Prostate gland (tissue), 2 donors: ENCODE data around the gene UBL7. TPM values are rescaled to one million over a fixed set of nuclear protein-coding genes. Genes with fewer than 3 reads are reported as not detected.

Experiments
- DNase-seq: peaks from one replicate; pipeline ENCODE4 v3.0.0-alpha.2; 2019; ENCODE audit warnings: low spot score
- H3K27ac ChIP-seq, 2 donors: fragments of 200-600 bp; sonication (generic); 2 replicates each; pipeline ENCODE4 v1.5.1; 2017 to 2019
- H3K27me3 ChIP-seq: fragments of 200-600 bp; sonication (generic); replicated peaks from 2 replicates; pipeline ENCODE4 v1.5.1; 2019; ENCODE audit not compliant: insufficient read depth
- H3K36me3 ChIP-seq, 2 donors: fragments of 200-600 bp; sonication (generic); 1 replicate in 1 of 2; 2 replicates in 1 of 2; pipeline versions ENCODE4 v1.5.1 to v1.8.1; 2017 to 2019
- H3K4me1 ChIP-seq: fragments of 200-600 bp; sonication (generic); replicated peaks from 2 replicates; pipeline ENCODE4 v1.5.1; 2019
- H3K4me3 ChIP-seq, 2 donors: fragments of 200-600 bp; sonication (generic); 2 replicates each; pipeline ENCODE4 v1.5.1; 2017 to 2019
- H3K9me3 ChIP-seq: fragments of 200-600 bp; sonication (generic); 2 replicates; pipeline ENCODE4 v1.5.1; 2017
- CTCF ChIP-seq, 4 experiments: fragments of 200-600 bp in 2 of 4; fragments of 450-650 bp in 2 of 4; sonication (generic) in 2 of 4; IDR thresholded peaks; 1 replicate in 3 of 4; 2 replicates in 1 of 4; pipeline ENCODE4 v1.5.1; 2016 to 2019; ENCODE audit warnings: antibody characterized with exemption in 4 of 4, mild to moderate bottlenecking in 2 of 4, moderate library complexity in 2 of 4
- POLR2A ChIP-seq: fragments of 450-650 bp; IDR thresholded peaks from one replicate; pipeline ENCODE4 v1.6.1; 2016; ENCODE audit warnings: antibody characterized with exemption, mild to moderate bottlenecking
- POLR2AphosphoS5 ChIP-seq: sonication (generic); formaldehyde crosslinking; IDR thresholded peaks from one replicate; pipeline ENCODE4 v1.6.1; 2017; ENCODE audit warnings: antibody characterized with exemption
- WGBS: methylation state at CpG from one replicate; pipeline ENCODE4 v1.1.5; 2018; 5-methylcytosine and 5-hydroxymethylcytosine counted together
- intact Hi-C: fragments of 100-400 bp; cut with DNase I; formaldehyde crosslinking; loops from one replicate; pipeline ENCODE4 v1.14.2; 2022
- total RNA-seq, 2 donors: library from RNA; depleted of rRNA; stranded (reverse); fragments of >200 nt; gene quantifications; one replicate each; pipeline ENCODE4 v1.1.0, GENCODE V29; 2016

Gene UBL7
- total RNA-seq, 2 donors from 2014 or later, result 83.1 to 85.2 TPM

DNA sequence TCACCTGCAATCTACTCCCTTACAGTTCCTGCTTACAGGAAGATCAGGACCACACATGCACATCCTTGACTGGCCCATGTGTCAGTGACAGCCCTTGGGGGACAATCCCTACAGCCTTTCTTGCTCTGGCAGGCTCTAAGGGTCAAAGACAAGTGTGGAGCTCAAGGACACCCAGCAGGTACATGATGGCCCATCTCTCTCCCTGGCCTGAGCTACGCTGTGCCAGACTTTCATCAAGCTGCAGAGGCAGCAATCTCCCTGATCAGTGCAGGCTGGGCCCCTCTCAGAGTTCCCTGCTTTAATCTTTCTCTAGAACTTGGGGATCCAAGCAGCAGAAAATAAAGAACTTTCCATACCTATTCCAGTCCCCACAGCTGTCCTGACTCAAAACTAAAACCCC, 29.8 kb downstream of the UBL7 start:
- Histone ChIP-seq H3K9me3 (no peaks in the 10 kb centered on the region), H3K27me3 (peaks cover 4% of the 10 kb centered on the region), H3K27ac (no peak overlapping the region), H3K4me1 (peaks cover 7% of the 10 kb centered on the region), H3K4me3 (no peak overlapping the region), H3K36me3 (no peaks in the 10 kb centered on the region)
- intact Hi-C loops, result no loop called here
- TF ChIP-seq POLR2A, result no peak
- DNase-seq, result no peak
- 73% methylated on average over 1 of the region's 1 CpG for WGBS

- no peak for DNase-seq
- WGBS, result 65% methylated on average over 6 of the region's 6 CpGs
- no peak for TF ChIP-seq CTCF (IDR thresholded peaks at IDR 0.05)
- TF ChIP-seq POLR2AphosphoS5, result no peak
- no peak for TF ChIP-seq POLR2A
- Histone ChIP-seq H3K36me3 (no peaks in the 10 kb centered on the region), H3K27me3 (peaks cover 4% of the 10 kb centered on the region), H3K27ac (no peak overlapping the region), H3K4me3 (no peak overlapping the region), H3K4me1 (peaks cover 7% of the 10 kb centered on the region), H3K9me3 (no peaks in the 10 kb centered on the region)
- intact Hi-C loops, result no loop called here
Observed at GRCh38 chr15:74430510-74430951, 30.4 kb downstream of the UBL7 start.

DNA sequence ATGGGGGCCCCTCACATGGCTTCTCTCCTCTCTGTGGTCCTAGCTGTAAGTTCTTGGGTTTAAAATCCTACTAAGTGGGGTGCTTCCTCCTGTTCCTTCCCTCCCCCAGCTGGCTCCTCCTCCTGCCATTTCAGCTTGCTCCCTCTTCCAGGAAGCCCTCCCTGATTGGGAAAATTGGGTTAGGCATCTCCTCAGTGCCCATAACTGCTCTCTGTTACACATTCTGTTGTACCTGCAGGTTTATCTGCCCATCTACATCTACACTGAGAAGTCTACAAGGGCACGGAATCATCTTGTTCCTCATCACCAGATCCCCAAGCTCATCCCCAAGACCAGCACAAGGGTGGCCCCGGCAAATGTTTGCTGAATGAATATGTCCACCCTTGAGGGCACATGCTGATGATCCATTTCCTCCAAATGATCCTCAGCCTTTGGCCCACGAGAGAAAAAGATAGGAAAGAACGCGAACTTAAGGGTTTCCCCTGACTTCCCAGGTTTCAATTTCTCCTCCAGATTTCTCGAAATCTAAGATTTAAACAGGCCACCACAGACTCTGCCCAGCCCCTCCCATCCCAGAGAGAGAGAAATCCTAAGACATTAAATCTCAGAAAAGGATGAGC, 31.1 kb downstream of the UBL7 start:
- peaks cover 7% of the 10 kb centered on the region for H3K4me1 ChIP-seq
- H3K9me3 ChIP-seq, result no peaks in the 10 kb centered on the region
- peaks cover 4% of the 10 kb centered on the region for H3K27me3 ChIP-seq
- H3K4me3 ChIP-seq, result no peak overlapping the region
- no peak for TF ChIP-seq CTCF (IDR thresholded peaks at IDR 0.05)
- no peak for TF ChIP-seq POLR2AphosphoS5
- TF ChIP-seq POLR2A, result no peak
- 81% methylated on average over 6 of the region's 6 CpGs for WGBS
- no peaks in the 10 kb centered on the region for H3K36me3 ChIP-seq
- DNase-seq, result no peak
- no peak overlapping the region for H3K27ac ChIP-seq
- intact Hi-C loops, result no loop called here

DNA sequence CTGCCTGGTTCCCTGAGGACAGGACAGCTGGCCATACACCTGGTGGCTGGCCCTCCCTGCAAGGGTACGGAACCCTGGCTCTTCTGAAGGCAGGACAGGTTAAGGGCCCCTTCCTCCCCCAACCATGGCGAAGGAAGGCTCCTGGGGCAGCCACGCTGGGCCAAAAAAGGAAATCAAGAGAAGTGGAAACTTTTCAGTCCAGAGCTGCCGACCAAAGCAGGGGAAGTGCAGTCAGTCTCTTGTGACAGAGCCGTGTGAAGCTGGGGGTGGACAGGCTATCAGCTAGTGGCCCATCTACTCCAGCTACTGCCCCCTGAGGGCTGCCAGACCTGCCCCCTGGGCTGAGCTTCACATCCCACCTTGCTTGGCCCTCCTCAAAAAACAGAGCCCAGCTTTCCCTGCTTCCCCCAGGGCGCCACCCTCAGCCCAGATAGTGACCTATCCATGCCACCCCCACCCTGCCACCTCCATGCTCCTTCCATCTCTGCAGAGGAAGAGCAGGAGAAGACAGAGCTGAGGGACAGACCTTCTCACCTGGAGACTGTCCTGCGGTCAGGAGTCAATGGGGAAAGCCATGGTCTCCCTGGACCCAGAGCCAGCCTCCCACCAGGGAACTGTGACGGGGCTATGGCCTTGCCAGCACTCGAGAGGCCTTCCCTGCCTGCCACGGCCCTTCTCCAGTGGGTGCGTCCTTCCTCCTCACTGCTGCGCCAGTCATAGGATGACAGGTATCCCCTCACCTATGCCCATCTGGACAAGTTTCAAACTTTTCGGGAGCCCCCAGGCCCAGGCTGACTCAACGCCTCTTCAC, 31.8 kb downstream of the UBL7 start:
- no peak for DNase-seq
- 90% methylated on average over 14 of the region's 14 CpGs for WGBS
- Histone ChIP-seq H3K27me3 (peaks cover 4% of the 10 kb centered on the region), H3K4me1 (peaks cover 7% of the 10 kb centered on the region), H3K4me3 (no peak overlapping the region), H3K27ac (no peak overlapping the region), H3K36me3 (no peaks in the 10 kb centered on the region), H3K9me3 (no peaks in the 10 kb centered on the region)
- TF ChIP-seq POLR2A, result no peak
- TF ChIP-seq CTCF (IDR thresholded peaks at IDR 0.05), result no peak
- TF ChIP-seq POLR2AphosphoS5, result no peak
- intact Hi-C loops, result no loop called here

DNA sequence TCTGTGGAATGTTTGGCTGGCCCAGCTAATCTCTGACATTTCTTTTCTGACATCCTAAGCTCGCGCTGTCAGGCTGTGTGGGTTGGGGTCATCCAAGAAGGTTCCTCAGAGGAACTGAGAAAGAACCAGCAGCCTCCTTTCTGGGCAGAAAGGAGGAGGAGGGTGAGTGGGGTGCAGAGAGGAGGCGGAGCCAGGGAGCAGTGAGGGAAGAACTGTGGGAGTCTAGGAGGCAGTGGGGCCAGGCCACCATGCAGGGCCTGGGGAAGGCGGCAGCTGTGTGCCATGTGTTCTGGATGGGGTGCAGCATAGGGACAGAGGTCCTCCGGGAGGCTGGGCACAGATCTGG, 32.5 kb downstream of the UBL7 start:
- no peak overlapping the region for H3K4me3 ChIP-seq
- 84% methylated on average over 5 of the region's 5 CpGs for WGBS
- no peaks in the 10 kb centered on the region for H3K36me3 ChIP-seq
- peaks cover 4% of the 10 kb centered on the region for H3K27me3 ChIP-seq
- no peaks in the 10 kb centered on the region for H3K9me3 ChIP-seq
- TF ChIP-seq POLR2AphosphoS5 (no peak), CTCF (IDR thresholded peaks at IDR 0.05) (no peak), POLR2A (no peak)
- intact Hi-C loops, result no loop called here
- H3K27ac ChIP-seq, result no peak overlapping the region
- peaks cover 7% of the 10 kb centered on the region for H3K4me1 ChIP-seq
- DNase-seq, result no peak
